ENCODE measurements around the gene LTC4S. TPM values are rescaled to one million over a fixed set of nuclear protein-coding genes. Genes with fewer than 3 reads are reported as not detected.
"Not testable (repeated sequence)": the region's sequence is repeated elsewhere in the genome, so short reads cannot be mapped to it uniquely, and the experiment has no call there.

Gene LTC4S
- polyA plus RNA-seq, 1 donor from 2014 or later, result 5.9 TPM

DNA sequence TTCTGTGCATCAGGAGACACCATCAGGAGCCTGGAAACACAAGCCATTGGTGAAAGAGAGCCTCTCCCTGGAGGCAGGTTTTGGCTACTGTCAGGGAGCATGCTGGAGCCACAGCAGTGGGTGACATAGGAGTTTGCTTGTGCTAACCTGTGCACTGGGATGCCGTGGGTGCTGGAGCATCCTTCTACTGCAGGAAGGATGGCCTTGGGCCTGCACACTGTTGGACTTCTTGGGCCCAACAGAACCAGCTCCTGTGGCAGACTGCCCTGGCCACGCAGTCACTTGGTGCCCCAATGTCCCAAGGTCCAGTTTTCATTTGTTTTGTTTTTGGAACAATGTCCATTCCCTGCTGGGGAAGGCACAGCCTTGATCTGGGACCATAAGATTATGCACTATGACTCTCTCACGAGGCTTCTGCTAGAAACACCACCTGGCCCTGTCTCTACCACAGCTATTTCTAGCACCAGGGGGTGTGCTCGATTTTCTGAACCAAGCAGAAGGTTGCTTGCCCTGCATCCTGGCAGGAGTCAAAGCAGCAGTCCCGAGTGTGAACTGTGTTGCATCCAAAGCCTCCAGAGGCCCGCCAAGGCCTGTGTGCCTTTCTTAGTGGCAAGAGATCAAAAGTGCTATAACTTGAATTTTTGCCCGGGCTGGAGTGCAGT, 5.5 kb upstream of the LTC4S start:
- Histone ChIP-seq H4K20me1 (ENCODE audit: insufficient read depth) (no peaks in the 10 kb centered on the region), H3K27ac (ENCODE audit: low read length) (no peak overlapping the region), H3K9me3 (ENCODE audit: low read length) (no peaks in the 10 kb centered on the region), H3K4me2 (ENCODE audit: low read length) (no peak overlapping the region), H3K9me2 (ENCODE audit: insufficient read depth, low read length) (no peaks in the 10 kb centered on the region), H3K4me3 (ENCODE audit: low read length) (no peak overlapping the region), H3F3A (ENCODE audit: insufficient read depth, low read length, poor library complexity, severe bottlenecking) (no peaks in the 10 kb centered on the region), H2AFZ (ENCODE audit: low read depth, low read length) (no peak overlapping the region), H3K9ac (ENCODE audit: low read length) (no peak overlapping the region), H3K36me3 (ENCODE audit: insufficient read depth, low read length) (no peaks in the 10 kb centered on the region), H3K79me2 (replicated peaks; ENCODE audit: insufficient read depth, low read length) (no peaks in the 10 kb centered on the region), H3K27me3 (ENCODE audit: insufficient read depth, low read depth, low read length) (no peaks in the 10 kb centered on the region)
- TF ChIP-seq SMC3 (conservative IDR thresholded peaks at IDR 0.05; ENCODE audit: poor library complexity) (no peak), POLR2AphosphoS5 (IDR thresholded peaks at IDR 0.05) (no peak), TAF1 (IDR thresholded peaks at IDR 0.05; ENCODE audit: low read depth) (no peak), RAD21 (conservative IDR thresholded peaks at IDR 0.05) (no peak), EP300 (conservative IDR thresholded peaks at IDR 0.05; ENCODE audit: poor library complexity, severe bottlenecking) (no peak), MXI1 (conservative IDR thresholded peaks at IDR 0.05; ENCODE audit: poor library complexity, severe bottlenecking) (no peak), EZH2 (IDR thresholded peaks at IDR 0.05; ENCODE audit: borderline replicate concordance, insufficient read depth, low read length, poor library complexity, severe bottlenecking) (no peak)
- TF ChIP-seq, protein P1, sequence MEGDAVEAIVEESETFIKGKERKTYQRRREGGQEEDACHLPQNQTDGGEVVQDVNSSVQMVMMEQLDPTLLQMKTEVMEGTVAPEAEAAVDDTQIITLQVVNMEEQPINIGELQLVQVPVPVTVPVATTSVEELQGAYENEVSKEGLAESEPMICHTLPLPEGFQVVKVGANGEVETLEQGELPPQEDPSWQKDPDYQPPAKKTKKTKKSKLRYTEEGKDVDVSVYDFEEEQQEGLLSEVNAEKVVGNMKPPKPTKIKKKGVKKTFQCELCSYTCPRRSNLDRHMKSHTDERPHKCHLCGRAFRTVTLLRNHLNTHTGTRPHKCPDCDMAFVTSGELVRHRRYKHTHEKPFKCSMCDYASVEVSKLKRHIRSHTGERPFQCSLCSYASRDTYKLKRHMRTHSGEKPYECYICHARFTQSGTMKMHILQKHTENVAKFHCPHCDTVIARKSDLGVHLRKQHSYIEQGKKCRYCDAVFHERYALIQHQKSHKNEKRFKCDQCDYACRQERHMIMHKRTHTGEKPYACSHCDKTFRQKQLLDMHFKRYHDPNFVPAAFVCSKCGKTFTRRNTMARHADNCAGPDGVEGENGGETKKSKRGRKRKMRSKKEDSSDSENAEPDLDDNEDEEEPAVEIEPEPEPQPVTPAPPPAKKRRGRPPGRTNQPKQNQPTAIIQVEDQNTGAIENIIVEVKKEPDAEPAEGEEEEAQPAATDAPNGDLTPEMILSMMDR (IDR thresholded peaks at IDR 0.05; ENCODE audit: poor library complexity, severe bottlenecking), result no peak
- TF ChIP-seq, protein P2, sequence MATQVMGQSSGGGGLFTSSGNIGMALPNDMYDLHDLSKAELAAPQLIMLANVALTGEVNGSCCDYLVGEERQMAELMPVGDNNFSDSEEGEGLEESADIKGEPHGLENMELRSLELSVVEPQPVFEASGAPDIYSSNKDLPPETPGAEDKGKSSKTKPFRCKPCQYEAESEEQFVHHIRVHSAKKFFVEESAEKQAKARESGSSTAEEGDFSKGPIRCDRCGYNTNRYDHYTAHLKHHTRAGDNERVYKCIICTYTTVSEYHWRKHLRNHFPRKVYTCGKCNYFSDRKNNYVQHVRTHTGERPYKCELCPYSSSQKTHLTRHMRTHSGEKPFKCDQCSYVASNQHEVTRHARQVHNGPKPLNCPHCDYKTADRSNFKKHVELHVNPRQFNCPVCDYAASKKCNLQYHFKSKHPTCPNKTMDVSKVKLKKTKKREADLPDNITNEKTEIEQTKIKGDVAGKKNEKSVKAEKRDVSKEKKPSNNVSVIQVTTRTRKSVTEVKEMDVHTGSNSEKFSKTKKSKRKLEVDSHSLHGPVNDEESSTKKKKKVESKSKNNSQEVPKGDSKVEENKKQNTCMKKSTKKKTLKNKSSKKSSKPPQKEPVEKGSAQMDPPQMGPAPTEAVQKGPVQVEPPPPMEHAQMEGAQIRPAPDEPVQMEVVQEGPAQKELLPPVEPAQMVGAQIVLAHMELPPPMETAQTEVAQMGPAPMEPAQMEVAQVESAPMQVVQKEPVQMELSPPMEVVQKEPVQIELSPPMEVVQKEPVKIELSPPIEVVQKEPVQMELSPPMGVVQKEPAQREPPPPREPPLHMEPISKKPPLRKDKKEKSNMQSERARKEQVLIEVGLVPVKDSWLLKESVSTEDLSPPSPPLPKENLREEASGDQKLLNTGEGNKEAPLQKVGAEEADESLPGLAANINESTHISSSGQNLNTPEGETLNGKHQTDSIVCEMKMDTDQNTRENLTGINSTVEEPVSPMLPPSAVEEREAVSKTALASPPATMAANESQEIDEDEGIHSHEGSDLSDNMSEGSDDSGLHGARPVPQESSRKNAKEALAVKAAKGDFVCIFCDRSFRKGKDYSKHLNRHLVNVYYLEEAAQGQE (IDR thresholded peaks at IDR 0.05; ENCODE audit: borderline replicate concordance), result no peak

DNA sequence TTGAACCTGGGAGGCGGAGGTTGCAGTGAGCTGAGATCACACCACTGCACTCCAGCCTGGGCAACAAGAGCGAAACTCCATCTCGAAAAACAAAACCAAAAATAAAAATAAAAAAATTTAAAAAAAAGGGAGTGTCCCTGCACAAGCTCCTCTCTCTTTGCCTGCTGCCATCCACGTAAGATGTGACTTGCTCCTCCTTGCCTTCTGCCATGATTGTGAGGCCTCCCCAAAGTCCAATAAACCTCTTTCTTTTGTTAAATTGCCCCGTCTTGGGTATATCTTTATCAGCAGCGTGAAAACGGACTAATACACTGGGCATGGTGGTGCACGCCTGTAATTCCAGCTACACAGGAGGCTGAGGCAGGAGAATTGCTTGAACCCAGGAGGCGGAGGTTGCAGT, 4.5 kb upstream of the LTC4S start:
- not testable (repeated sequence) for H3K9ac ChIP-seq (ENCODE audit: low read length); H3F3A ChIP-seq (ENCODE audit: insufficient read depth, low read length, poor library complexity, severe bottlenecking); H3K9me2 ChIP-seq (ENCODE audit: insufficient read depth, low read length); H3K4me2 ChIP-seq (ENCODE audit: low read length); H3K36me3 ChIP-seq (ENCODE audit: insufficient read depth, low read length); H3K79me2 ChIP-seq (replicated peaks; ENCODE audit: insufficient read depth, low read length); H3K4me3 ChIP-seq (ENCODE audit: low read length); H3K9me3 ChIP-seq (ENCODE audit: low read length); H3K27ac ChIP-seq (ENCODE audit: low read length); H3K27me3 ChIP-seq (ENCODE audit: insufficient read depth, low read depth, low read length); H4K20me1 ChIP-seq (ENCODE audit: insufficient read depth); H2AFZ ChIP-seq (ENCODE audit: low read depth, low read length)

Data from neural cell (in vitro differentiated cells).